Cardiac muscle cell (in vitro differentiated cells and primary cell): ENCODE data around the gene PLA2G7. TPM values are rescaled to one million over a fixed set of nuclear protein-coding genes. Genes with fewer than 3 reads are reported as not detected.
A peak's percentile ranks its signal among the peaks of the same experiment; 100 is the strongest.
"Not testable (repeated sequence)": the region's sequence is repeated elsewhere in the genome, so short reads cannot be mapped to it uniquely, and the experiment has no call there.

Experiments
- DNase-seq, 2 donors: peaks; one replicate each; pipeline versions ENCODE4 v3.0.0 to v3.0.0-alpha.2; 2010 to 2017; ENCODE audit warnings: low read depth in 1 of 2, low spot score in 1 of 2
- H3K27ac ChIP-seq: fragments of 200-600 bp; sonication (generic); 2 replicates; pipeline ENCODE4 v1.5.1; 2016
- H3K27me3 ChIP-seq: fragments of 200-600 bp; sonication (generic); 2 replicates; pipeline ENCODE4 v1.6.0; 2016; ENCODE audit warnings: control low read depth
- H3K36me3 ChIP-seq: fragments of 200-600 bp; sonication (generic); 2 replicates; pipeline ENCODE4 v1.5.1; 2016; ENCODE audit warnings: control low read depth
- H3K4me1 ChIP-seq: fragments of 200-600 bp; sonication (generic); 2 replicates; pipeline ENCODE4 v1.8.1; 2017; ENCODE audit warnings: low read depth, mild to moderate bottlenecking, mixed run types
- H3K4me3 ChIP-seq: fragments of 200-600 bp; sonication (generic); 2 replicates; pipeline ENCODE4 v1.5.1; 2016; ENCODE audit warnings: mild to moderate bottlenecking
- H3K9me3 ChIP-seq: fragments of 200-600 bp; sonication (generic); 2 replicates; pipeline ENCODE4 v1.5.1; 2017; ENCODE audit warnings: low read depth, mild to moderate bottlenecking, control low read depth
- CTCF ChIP-seq: IDR thresholded peaks from 2 replicates; pipeline ENCODE4 v1.5.1; 2012; ENCODE audit warnings: low read depth, mild to moderate bottlenecking, low read length
- polyA plus RNA-seq: library from polyadenylated mRNA; unstranded; fragments of >200 nt; fragmentation: Nextera tagmentation; extraction: Ambion mirVana; gene quantifications from 2 replicates; pipeline ENCODE4 v1.2.1, GENCODE V29; 2016
- total RNA-seq: library from RNA; depleted of rRNA; stranded (reverse); fragments of >200 nt; gene quantifications from 2 replicates; pipeline ENCODE4 v1.2.3, GENCODE V29; 2016

The PLA2G7 gene
- total and polyA plus RNA-seq, 2 experiments from 2014 or later, result not detected

GRCh38 chr6:46776070-46776712 is 41.0 kb upstream of the PLA2G7 start:
- DNase-seq, result peak in 1 of 2 donors; percentile 53
- H3K9me3 ChIP-seq, result no peaks in the 10 kb centered on the region
- H3K27ac ChIP-seq, result no peak overlapping the region
- no peaks in the 10 kb centered on the region for H3K27me3 ChIP-seq
- H3K4me3 ChIP-seq, result no peak overlapping the region
- peaks cover 23% of the 10 kb centered on the region for H3K4me1 ChIP-seq
- no peak for TF ChIP-seq CTCF
- H3K36me3 ChIP-seq, result no peaks in the 10 kb centered on the region

GRCh38 chr6:46774736-46775135 is 39.6 kb upstream of the PLA2G7 start:
- peaks cover 26% of the 10 kb centered on the region for H3K4me1 ChIP-seq
- not testable (repeated sequence) for H3K27me3 ChIP-seq, H3K9me3 ChIP-seq, H3K27ac ChIP-seq, H3K4me3 ChIP-seq, H3K36me3 ChIP-seq, DNase-seq

GRCh38 chr6:46773201-46773855 is 38.2 kb upstream of the PLA2G7 start:
- TF ChIP-seq CTCF, result no peak
- no peaks in the 10 kb centered on the region for H3K27me3 ChIP-seq
- H3K27ac ChIP-seq, result no peak overlapping the region
- H3K9me3 ChIP-seq, result no peaks in the 10 kb centered on the region
- no peak for DNase-seq
- no peaks in the 10 kb centered on the region for H3K36me3 ChIP-seq
- peaks cover 26% of the 10 kb centered on the region for H3K4me1 ChIP-seq
- no peak overlapping the region for H3K4me3 ChIP-seq

- H3K4me1 ChIP-seq, result peaks cover 26% of the 10 kb centered on the region
- H3K27me3 ChIP-seq, result no peaks in the 10 kb centered on the region
- no peak for TF ChIP-seq CTCF
- no peaks in the 10 kb centered on the region for H3K9me3 ChIP-seq
- DNase-seq, result peak in 1 of 2 donors; percentile 12
- no peak overlapping the region for H3K4me3 ChIP-seq
- H3K27ac ChIP-seq, result no peak overlapping the region
- H3K36me3 ChIP-seq, result no peaks in the 10 kb centered on the region
Measured at GRCh38 chr6:46772762-46773161, 37.6 kb upstream of the PLA2G7 start.

- no peak overlapping the region for H3K27ac ChIP-seq
- H3K27me3 ChIP-seq, result no peaks in the 10 kb centered on the region
- H3K4me3 ChIP-seq, result no peak overlapping the region
- H3K4me1 ChIP-seq, result peaks cover 26% of the 10 kb centered on the region
- no peak for DNase-seq
- no peaks in the 10 kb centered on the region for H3K36me3 ChIP-seq
- TF ChIP-seq CTCF, result no peak
- H3K9me3 ChIP-seq, result no peaks in the 10 kb centered on the region
Measured at GRCh38 chr6:46772016-46772415, 36.8 kb upstream of the PLA2G7 start.

- no peak for DNase-seq
- no peak overlapping the region for H3K27ac ChIP-seq
- H3K4me1 ChIP-seq, result no peaks in the 10 kb centered on the region
- H3K4me3 ChIP-seq, result no peak overlapping the region
- TF ChIP-seq CTCF, result no peak
- no peaks in the 10 kb centered on the region for H3K9me3 ChIP-seq
- H3K36me3 ChIP-seq, result no peaks in the 10 kb centered on the region
- no peaks in the 10 kb centered on the region for H3K27me3 ChIP-seq
Measured at GRCh38 chr6:46764961-46765360, 29.8 kb upstream of the PLA2G7 start.

- not testable (repeated sequence) for H3K4me3 ChIP-seq, H3K27ac ChIP-seq, H3K27me3 ChIP-seq, H3K9me3 ChIP-seq, H3K36me3 ChIP-seq, DNase-seq, H3K4me1 ChIP-seq
Measured at GRCh38 chr6:46764280-46764679, 29.1 kb upstream of the PLA2G7 start.
